ENCODE data around the gene PFKFB3. TPM values are rescaled to one million over a fixed set of nuclear protein-coding genes. Genes with fewer than 3 reads are reported as not detected.
A peak's percentile ranks its signal among the peaks of the same experiment; 100 is the strongest.

PFKFB3 gene
- total and polyA plus RNA-seq, 7 donors = 10.2 to 33.2 (median 28.0) TPM

- Histone ChIP-seq H3K27me3 (no peaks in the 10 kb centered on the region), H3K27ac (no peak overlapping the region), H3K4me3 (no peak overlapping the region), H3K9me3 (no peaks in the 10 kb centered on the region), H3K4me1 (peaks cover 0 to 39% (median 31%) of the 10 kb centered on the region in 4 donors), H3K36me3 (no peaks in the 10 kb centered on the region)
- intact Hi-C loops (cut with DNase I) = no loop called here
- TF ChIP-seq CTCF (IDR thresholded peaks at IDR 0.05) (no peak), POLR2A (IDR thresholded peaks at IDR 0.05) (no peak), EP300 (IDR thresholded peaks at IDR 0.05) (no peak), POLR2AphosphoS5 (IDR thresholded peaks at IDR 0.05) (no peak)
- DNase-seq = no peak
- WGBS, 2 donors = 96 to 97% methylated on average over 6 of the region's 6 CpGs
These were observed 21.5 kb upstream of the PFKFB3 start for GRCh38 chr10:6181249-6181648.

GRCh38 chr10:6182454-6183098, 20.2 kb upstream of the PFKFB3 start:
- Histone ChIP-seq H3K9me3 (no peaks in the 10 kb centered on the region), H3K27me3 (no peaks in the 10 kb centered on the region), H3K4me1 (peaks cover 0 to 30% (median 24%) of the 10 kb centered on the region in 4 donors), H3K36me3 (no peaks in the 10 kb centered on the region), H3K27ac (peak overlapping the region in 1 of 4 donors; percentile 18), H3K4me3 (no peak overlapping the region)
- 75% methylated on average over 16 of the region's 16 CpGs for WGBS, 2 donors
- no peak for TF ChIP-seq POLR2A (IDR thresholded peaks at IDR 0.05)
- no peak for TF ChIP-seq EP300 (IDR thresholded peaks at IDR 0.05)
- TF ChIP-seq CTCF (IDR thresholded peaks at IDR 0.05) = no peak
- TF ChIP-seq POLR2AphosphoS5 (IDR thresholded peaks at IDR 0.05) = no peak
- peak; percentile 89 for DNase-seq
- intact Hi-C loops (cut with DNase I) = no loop called here

- Histone ChIP-seq H3K36me3 (no peaks in the 10 kb centered on the region), H3K9me3 (no peaks in the 10 kb centered on the region), H3K4me3 (no peak overlapping the region), H3K27me3 (no peaks in the 10 kb centered on the region), H3K4me1 (peaks cover 0 to 12% (median 7%) of the 10 kb centered on the region in 4 donors), H3K27ac (no peak overlapping the region)
- WGBS, 2 donors = 89 to 90% methylated on average over 18 of the region's 18 CpGs
- TF ChIP-seq POLR2A (IDR thresholded peaks at IDR 0.05) (no peak), EP300 (IDR thresholded peaks at IDR 0.05) (no peak), POLR2AphosphoS5 (IDR thresholded peaks at IDR 0.05) (no peak), CTCF (IDR thresholded peaks at IDR 0.05) (no peak)
- intact Hi-C loops (cut with DNase I) = no loop called here
- peak; percentile 48 for DNase-seq
These were observed 17.6 kb upstream of the PFKFB3 start for GRCh38 chr10:6185039-6185716.

- Histone ChIP-seq H3K4me3 (no peak overlapping the region), H3K27me3 (no peaks in the 10 kb centered on the region), H3K9me3 (no peaks in the 10 kb centered on the region), H3K36me3 (no peaks in the 10 kb centered on the region), H3K27ac (no peak overlapping the region), H3K4me1 (peaks cover 0 to 22% (median 18%) of the 10 kb centered on the region in 4 donors)
- TF ChIP-seq EP300 (IDR thresholded peaks at IDR 0.05) = no peak
- no peak for TF ChIP-seq POLR2AphosphoS5 (IDR thresholded peaks at IDR 0.05)
- no peak for TF ChIP-seq CTCF (IDR thresholded peaks at IDR 0.05)
- no peak for TF ChIP-seq POLR2A (IDR thresholded peaks at IDR 0.05)
- WGBS, 2 donors = 83 to 88% methylated on average over 9 of the region's 9 CpGs
- intact Hi-C loops (cut with DNase I) = no loop called here
- peak; percentile 55 for DNase-seq
These were observed 15.9 kb upstream of the PFKFB3 start for GRCh38 chr10:6186894-6187256.

Measured in sigmoid colon (tissue), 7 donors.